Nephron progenitor cell (in vitro differentiated cells): ENCODE data around the gene USP9X.
A peak's percentile ranks its signal among the peaks of the same experiment; 100 is the strongest.
"Not testable (repeated sequence)": the region's sequence is repeated elsewhere in the genome, so short reads cannot be mapped to it uniquely, and the experiment has no call there.

Experiments used
- DNase-seq: peaks from one replicate; pipeline ENCODE4 v3.0.0; 2021
- H3K27ac Mint-ChIP-seq: 2 replicates; pipeline ENCODE4 v1.8.0; 2021; ENCODE audit warnings: mild to moderate bottlenecking, moderate library complexity, mixed read lengths
- H3K27me3 Mint-ChIP-seq: 2 replicates; pipeline ENCODE4 v1.8.0; 2021; ENCODE audit warnings: mild to moderate bottlenecking, low read depth, mixed read lengths; ENCODE audit not compliant: poor library complexity
- H3K36me3 Mint-ChIP-seq: 2 replicates; pipeline ENCODE4 v1.8.0; 2021; ENCODE audit warnings: low read depth, mixed read lengths
- H3K4me1 Mint-ChIP-seq: 2 replicates; pipeline ENCODE4 v1.8.0; 2021; ENCODE audit warnings: mixed read lengths
- H3K4me3 Mint-ChIP-seq: 2 replicates; pipeline ENCODE4 v1.8.0; 2021; ENCODE audit warnings: mild to moderate bottlenecking, moderate library complexity, mixed read lengths
- H3K9me3 Mint-ChIP-seq: 2 replicates; pipeline ENCODE4 v1.8.0; 2021; ENCODE audit warnings: mild to moderate bottlenecking, moderate library complexity, mixed read lengths
- TF ChIP-seq, protein P1 (sequence below): fragments of 200-600 bp; sonication (generic); IDR thresholded peaks from 2 replicates; pipeline ENCODE4 v1.5.0; 2021; ENCODE audit warnings: antibody characterized with exemption

USP9X gene

DNA sequence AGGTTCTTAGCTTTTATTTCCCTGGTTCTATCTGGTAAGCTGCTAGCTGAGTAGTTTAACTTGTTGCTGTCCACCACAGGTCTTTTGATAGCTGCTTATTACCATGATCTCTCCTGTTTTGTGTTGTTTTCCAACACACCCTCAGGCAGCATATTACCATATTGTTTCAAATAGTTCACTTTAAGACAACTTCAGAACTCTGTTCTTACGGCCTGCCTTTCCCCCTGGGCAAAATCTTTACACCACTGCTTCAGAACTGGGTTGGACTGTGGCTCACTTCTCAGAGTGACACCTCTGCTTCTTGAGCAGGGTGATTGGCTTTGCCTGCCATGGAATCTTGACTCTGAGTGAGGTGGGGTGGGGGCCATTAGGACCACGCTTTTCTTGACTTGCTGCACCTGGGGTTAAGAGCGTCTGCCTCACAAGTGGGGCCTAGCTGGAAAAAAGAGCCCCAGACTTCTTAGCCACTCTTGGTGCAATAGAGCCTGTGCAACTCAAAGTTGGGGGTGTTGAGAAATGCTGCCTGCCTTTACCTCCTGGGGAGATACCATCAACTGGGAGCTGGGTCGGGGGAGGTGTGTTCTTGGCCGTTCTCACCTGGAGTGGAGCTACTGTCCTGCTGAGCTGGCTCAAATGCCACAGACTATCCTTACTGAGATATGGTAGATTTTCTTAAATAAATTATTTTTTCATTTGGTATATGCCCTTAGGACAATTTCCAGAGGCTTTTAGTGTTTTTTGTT, 23.4 kb downstream of the USP9X start:
- Mint-ChIP-seq H3K4me3 (peak overlapping the region; percentile 3), H3K4me1 (peaks cover 41% of the 10 kb centered on the region), H3K27me3 (no peaks in the 10 kb centered on the region), H3K9me3 (peaks cover 40% of the 10 kb centered on the region), H3K27ac (peak overlapping the region; percentile 6), H3K36me3 (peaks cover 33% of the 10 kb centered on the region)
- TF ChIP-seq, protein P1, sequence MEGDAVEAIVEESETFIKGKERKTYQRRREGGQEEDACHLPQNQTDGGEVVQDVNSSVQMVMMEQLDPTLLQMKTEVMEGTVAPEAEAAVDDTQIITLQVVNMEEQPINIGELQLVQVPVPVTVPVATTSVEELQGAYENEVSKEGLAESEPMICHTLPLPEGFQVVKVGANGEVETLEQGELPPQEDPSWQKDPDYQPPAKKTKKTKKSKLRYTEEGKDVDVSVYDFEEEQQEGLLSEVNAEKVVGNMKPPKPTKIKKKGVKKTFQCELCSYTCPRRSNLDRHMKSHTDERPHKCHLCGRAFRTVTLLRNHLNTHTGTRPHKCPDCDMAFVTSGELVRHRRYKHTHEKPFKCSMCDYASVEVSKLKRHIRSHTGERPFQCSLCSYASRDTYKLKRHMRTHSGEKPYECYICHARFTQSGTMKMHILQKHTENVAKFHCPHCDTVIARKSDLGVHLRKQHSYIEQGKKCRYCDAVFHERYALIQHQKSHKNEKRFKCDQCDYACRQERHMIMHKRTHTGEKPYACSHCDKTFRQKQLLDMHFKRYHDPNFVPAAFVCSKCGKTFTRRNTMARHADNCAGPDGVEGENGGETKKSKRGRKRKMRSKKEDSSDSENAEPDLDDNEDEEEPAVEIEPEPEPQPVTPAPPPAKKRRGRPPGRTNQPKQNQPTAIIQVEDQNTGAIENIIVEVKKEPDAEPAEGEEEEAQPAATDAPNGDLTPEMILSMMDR = no peak
- no peak for DNase-seq

DNA sequence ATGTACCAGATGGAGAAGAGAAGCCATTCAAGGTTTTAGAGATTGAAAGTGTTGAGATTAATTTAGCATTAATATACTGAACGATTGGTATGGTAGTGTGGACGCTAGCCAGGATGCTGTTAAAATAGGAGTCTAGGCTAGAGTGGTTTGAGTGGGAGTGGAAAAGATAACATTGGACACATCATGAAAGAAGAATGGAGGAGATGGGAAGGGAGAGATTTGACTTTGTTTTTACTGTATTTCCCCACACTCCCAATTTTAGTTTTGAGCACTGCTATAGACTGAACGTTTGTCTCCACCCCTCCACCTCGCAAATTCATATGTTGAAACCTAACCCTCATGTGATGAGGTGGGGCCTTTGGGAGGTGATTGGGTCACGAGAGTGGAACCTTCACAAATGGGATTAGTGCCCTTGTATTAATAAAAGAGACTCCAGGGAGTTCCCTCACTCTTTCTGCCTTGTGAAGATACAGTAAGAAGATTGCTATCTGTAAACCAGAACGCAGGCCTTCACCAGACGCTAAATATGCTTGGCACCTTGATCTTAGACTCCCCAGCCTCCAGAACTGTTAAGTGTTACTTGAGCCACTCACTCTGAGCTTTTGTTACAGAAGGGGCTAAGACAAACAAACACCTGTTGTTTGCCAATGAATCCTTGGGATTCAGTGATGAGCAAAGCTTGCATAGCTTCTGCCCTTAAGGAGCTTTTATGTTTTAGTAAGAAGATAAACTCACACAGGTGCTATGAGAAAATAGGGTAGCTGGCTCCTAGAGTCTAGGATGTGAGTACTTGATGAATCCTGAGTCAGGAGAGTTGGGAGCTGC, 25.8 kb downstream of the USP9X start:
- Mint-ChIP-seq H3K36me3 (peaks cover 18% of the 10 kb centered on the region), H3K4me1 (peaks cover 49% of the 10 kb centered on the region), H3K4me3 (no peak overlapping the region), H3K27ac (peak overlapping the region; percentile 93), H3K9me3 (peaks cover 26% of the 10 kb centered on the region), H3K27me3 (no peaks in the 10 kb centered on the region)
- DNase-seq = no peak
- TF ChIP-seq, protein P1 = no peak

- H3K27me3 Mint-ChIP-seq, H3K27ac Mint-ChIP-seq, H3K4me3 Mint-ChIP-seq: not testable (repeated sequence)
- peak; percentile 14 for DNase-seq
- Mint-ChIP-seq H3K4me1 (peaks cover 33% of the 10 kb centered on the region), H3K36me3 (peaks cover 24% of the 10 kb centered on the region), H3K9me3 (peaks cover 30% of the 10 kb centered on the region)
- TF ChIP-seq, protein P1 = peak; percentile 90
Measured at GRCh38 chrX:41115104-41115425, 29.8 kb downstream of the USP9X start.

GRCh38 chrX:41116948-41117347, 31.7 kb downstream of the USP9X start:
- peaks cover 35% of the 10 kb centered on the region for H3K36me3 Mint-ChIP-seq
- TF ChIP-seq, protein P1 = no peak
- H3K27me3 Mint-ChIP-seq = no peaks in the 10 kb centered on the region
- peaks cover 39% of the 10 kb centered on the region for H3K9me3 Mint-ChIP-seq
- no peak for DNase-seq
- no peak overlapping the region for H3K4me3 Mint-ChIP-seq
- no peak overlapping the region for H3K27ac Mint-ChIP-seq
- H3K4me1 Mint-ChIP-seq = peaks cover 18% of the 10 kb centered on the region

GRCh38 chrX:41118156-41118555, 32.9 kb downstream of the USP9X start:
- no peak overlapping the region for H3K4me3 Mint-ChIP-seq
- no peaks in the 10 kb centered on the region for H3K27me3 Mint-ChIP-seq
- no peak overlapping the region for H3K27ac Mint-ChIP-seq
- peaks cover 48% of the 10 kb centered on the region for H3K36me3 Mint-ChIP-seq
- peaks cover 51% of the 10 kb centered on the region for H3K9me3 Mint-ChIP-seq
- DNase-seq = no peak
- H3K4me1 Mint-ChIP-seq = peaks cover 13% of the 10 kb centered on the region
- TF ChIP-seq, protein P1 = no peak
